M059J (cell line): ENCODE measurements around the gene NQO1. TPM values are rescaled to one million over a fixed set of nuclear protein-coding genes. Genes with fewer than 3 reads are reported as not detected.

Experiments used
- DNase-seq: peaks from one replicate; pipeline ENCODE4 v3.0.0-alpha.2; 2012; ENCODE audit warnings: low read depth
- total RNA-seq: library from RNA; depleted of rRNA; stranded (reverse); fragments of >200 nt; shearing (Covaris generic); gene quantifications from 2 replicates; pipeline ENCODE4 v1.2.3, GENCODE V29; 2014

The NQO1 gene
- total RNA-seq, 1 experiment from 2014 or later = 671 TPM

GRCh38 chr16:69707920-69708683, 18.3 kb downstream of the NQO1 start:
- DNase-seq = no peak

DNA sequence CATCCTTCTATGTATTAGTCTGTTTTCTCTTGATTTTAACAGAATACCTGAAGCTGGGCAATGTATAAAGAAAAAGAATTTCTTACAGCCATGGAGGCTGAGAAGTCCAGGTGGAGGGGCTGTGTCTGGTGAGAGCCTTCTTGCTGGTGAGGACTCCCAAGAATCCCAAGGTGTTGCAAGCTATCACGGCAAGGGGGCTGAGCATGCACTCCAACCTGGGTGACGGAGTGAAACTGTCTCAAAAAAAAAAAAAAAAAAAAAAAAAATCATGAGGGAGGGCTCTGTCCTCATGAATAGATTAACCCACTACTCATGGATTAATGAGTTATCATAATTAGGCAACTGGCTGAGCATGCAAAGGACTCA, 19.4 kb downstream of the NQO1 start:
- DNase-seq = no peak

DNA sequence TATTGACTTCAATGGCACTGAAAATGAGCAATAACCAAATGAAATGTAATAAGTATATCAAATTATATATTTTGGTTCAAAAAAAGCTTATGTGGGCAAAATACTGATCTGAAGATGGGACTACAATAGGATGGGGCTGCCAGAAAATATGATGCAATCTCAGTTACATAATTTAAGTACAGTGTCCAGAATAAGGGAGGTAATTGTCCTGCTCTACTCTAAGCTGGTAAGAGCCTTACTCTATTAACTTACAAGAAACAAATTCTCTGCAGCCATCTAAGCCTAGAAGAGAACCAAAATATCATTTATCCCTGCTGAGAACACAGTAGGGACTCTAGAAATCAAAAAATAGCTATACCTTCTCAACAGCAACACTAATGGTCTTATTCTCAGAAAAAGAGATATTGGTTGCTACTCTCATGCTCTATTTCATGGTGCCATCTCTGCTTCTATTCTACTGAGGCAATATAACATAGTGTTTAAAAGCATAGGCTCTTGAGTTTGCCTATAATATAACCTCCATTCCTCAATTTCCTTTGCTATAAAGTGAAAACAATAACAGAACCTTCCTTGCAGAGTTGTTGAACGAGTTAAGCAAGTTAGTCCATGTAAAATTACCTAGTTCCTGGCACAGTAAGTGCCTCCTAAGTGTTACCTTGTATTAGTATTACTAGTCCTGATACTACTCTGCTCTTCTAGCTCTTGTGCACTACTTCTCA, 19.9 kb downstream of the NQO1 start:
- no peak for DNase-seq

DNA sequence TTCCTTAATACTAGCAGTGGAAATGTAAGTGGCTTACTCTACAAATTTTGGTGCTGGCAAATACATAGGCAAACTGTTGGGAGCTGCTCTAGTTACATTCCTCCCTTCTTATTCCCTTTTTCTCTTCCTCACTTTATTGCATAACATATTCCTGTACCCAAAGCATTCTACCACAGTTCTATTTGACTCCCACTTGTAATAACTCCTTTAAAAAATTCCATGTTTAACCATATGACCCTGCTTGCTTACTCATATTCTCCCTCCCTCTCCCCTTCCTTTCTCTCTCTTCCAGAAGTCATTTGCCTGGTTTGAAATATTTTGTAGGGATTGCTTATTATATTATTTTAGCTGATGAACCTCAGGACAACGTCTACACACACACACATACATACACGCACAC, 22.7 kb downstream of the NQO1 start:
- DNase-seq = no peak

GRCh38 chr16:69701866-69702265, 24.5 kb downstream of the NQO1 start:
- DNase-seq = no peak

- no peak for DNase-seq
Observed at GRCh38 chr16:69701452-69701851, 24.9 kb downstream of the NQO1 start.

GRCh38 chr16:69699915-69700314, 26.4 kb downstream of the NQO1 start:
- DNase-seq = no peak

DNA sequence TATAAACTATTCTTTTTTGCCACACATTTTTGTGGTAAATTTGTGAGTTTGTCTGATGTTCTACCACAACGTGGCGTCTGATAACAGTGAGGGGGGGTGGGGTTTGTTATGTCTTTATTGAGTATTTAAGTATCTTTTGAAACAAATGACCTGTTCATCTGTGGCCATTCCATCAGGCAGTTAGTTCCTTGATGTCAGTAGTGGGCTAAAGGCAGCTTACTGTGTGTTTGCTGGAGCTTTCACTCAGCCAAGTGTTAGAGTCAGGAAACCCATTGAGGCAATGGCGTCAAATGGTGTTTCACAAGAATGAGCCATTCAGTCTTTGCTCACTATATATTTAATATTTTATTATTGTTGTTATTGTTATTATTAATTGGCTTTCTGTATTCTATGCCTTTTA, 28.0 kb downstream of the NQO1 start:
- no peak for DNase-seq

GRCh38 chr16:69693916-69694315, 32.4 kb downstream of the NQO1 start:
- DNase-seq = no peak

GRCh38 chr16:69691980-69692911, 34.1 kb downstream of the NQO1 start:
- no peak for DNase-seq

- DNase-seq = no peak
Observed at GRCh38 chr16:69688589-69688988, 37.8 kb downstream of the NQO1 start.

DNA sequence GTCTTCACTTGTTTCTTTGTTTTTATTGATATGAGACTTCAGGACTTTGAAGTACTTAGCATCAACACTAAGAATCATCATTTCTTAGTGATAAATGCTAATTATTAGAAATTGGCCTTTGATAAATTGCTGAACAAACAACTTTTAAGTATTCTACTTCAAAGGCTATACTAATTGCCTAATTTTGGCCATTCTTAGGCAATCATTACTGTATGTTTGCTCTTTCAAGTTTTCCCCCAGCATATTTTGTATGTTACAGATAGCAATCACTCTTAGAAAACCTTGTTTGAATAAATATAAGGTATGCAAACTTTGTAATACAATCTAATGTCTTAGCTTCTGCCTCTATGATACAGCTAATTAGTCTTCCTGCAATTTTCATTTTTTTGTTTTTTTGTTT, 46.0 kb downstream of the NQO1 start:
- no peak for DNase-seq

- DNase-seq = peak; percentile 17
Observed at GRCh38 chr16:69672998-69673713, 53.2 kb downstream of the NQO1 start.

DNA sequence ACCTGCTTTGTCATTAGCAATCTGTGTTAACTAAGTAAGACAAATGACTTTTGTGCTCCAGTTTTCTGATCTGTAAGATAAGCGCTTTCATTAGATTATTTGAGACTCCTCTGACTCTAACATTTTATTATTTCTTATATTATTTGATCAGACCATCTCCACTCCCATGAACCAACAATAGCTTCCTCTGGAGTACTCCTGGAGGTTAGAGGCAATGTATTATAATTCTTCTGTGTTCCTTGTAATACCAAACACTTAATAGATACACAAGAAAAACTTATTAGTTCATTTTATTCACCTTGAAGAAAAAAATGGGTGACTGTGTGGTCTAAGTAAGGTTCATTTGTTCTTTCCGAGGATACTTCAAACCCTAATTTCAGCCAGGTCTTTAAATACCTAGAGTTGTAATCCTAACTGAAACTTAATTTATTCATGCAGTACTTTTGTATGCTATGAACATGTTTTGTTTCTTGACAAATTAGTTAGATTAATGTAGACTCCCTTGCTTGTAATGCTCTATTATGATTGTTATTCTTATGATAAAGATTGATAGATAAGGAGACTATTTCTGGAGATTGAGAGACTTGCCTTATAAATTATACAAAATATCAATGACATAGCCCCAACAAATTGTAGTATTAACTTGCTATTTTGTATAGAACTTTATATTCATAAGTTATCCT, 53.9 kb downstream of the NQO1 start:
- no peak for DNase-seq

DNA sequence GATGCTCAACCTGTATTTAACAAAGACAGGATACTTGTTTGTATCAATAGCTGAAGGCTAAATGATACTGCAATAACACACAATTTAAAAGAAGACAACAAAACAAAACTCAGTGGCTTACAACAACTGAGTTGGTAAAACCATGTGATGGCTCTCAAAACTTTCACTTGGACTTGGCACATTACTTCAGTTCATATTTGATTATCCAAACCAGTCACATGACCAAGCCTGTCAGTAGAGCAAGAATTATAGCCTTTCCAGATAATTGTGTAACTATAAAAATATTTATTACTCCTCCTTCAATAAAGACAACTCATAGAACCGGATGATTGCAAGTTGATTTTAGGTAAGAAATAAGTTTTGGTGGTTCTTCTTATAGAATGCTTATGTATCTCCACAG, 56.8 kb downstream of the NQO1 start:
- no peak for DNase-seq

DNA sequence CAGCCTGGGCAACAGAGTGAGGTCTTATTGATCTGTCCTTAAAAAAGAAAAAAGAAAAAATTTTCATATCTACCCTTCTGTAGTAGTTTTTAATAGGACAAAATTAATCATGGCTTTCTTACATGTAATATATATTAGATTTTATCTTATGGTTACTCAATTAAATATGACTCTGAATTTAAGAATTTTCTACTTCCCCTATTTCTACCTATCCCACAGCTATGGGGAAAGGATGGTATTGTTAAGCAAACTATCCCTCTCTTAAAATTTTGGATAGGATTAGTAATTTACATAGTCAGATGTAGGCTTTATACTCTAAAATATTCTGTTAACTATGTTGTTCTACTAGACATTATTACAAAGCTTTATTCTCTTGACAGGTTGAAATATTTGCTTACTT, 62.5 kb downstream of the NQO1 start:
- DNase-seq = no peak

- no peak for DNase-seq
Observed at GRCh38 chr16:69662901-69663300, 63.5 kb downstream of the NQO1 start.

- no peak for DNase-seq
Observed at GRCh38 chr16:69660166-69660565, 66.2 kb downstream of the NQO1 start.
